NCI-H446 treated with DMSO at 0.1 percent for 48 hours (cell line): Measurements from ENCODE around the gene SETD4.

ENCODE experiments used
- DNase-seq: peaks from one replicate; lab custom pipeline; 2025; lab: John Stamatoyannopoulos, UW

Gene SETD4

DNA sequence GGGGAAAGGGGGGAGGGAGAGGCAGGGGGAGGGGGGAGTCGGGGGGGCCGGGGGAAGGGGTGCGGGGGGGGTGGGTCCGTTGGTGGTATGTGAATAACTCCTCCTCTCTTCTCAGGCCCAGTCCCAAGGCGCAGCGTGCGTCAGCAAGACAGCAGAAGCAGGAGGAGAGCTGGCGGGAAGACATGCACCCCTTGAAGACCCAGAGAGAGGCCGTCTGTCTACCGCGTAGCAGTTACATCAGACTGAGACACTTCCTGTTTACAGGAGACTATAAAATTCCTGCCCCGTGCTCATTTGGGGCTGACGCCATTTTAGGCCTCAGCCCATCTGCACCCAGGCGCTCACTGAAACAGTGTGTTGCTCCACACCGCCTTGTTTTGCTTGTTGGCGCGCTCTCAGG lies 55.3 kb downstream of the SETD4 start:
- peak; percentile 14 for DNase-seq

DNA sequence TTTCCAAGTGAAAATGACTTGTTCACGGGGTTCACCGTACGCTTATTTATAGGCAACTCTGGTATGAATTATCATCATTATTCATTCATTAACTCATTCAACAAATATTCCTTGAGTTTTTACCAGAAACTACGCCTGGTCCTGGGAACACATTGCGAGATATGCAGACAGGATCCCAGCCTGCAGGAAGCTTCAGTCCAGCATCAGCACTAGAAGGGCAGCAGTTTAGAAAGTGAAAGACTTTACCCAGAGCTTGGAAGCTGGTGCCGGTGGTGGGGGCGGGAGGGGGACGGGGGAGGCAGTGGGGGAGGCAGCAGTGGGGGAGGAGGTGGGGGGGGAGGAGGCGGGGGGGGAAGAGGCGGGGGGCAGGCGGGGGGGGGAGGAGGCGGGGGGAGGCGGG lies 55.9 kb downstream of the SETD4 start:
- DNase-seq = no peak

DNA sequence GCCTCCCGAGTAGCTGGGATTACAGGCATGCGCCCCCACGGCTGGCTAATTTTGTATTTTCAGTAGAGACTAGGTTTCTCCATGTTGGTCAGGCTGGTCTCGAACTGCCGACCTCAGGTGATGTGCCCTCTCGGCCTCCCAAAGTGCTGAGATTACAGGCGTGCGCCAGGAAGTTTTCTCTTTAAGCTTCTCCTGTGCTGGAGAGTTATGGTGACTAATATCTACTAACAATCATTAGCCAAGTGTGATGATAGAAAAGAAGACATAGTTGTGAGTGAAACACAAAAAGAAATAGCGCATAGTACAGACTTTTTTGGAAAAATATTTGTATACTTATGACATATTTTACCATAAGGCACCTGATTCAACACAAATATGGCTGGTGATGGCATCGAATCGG lies 56.5 kb downstream of the SETD4 start:
- DNase-seq = no peak

DNA sequence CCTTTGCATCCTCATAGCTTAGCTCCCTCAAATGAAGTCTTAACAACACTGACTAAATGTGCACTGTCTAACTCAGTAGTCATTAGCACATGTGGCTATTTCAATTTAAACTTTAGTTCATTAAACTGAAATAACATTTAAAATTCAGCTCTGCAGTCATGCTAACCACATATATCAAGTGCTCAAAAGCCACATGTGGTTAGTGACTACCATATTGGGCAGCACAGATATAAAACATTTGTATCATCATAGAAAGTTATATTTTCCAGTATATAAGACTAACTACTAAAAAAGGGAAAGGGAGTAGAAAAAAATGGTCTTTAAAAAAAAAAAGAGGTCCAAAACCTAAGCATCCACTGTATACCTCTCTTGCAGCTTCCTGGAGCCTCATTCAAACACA lies 64.1 kb downstream of the SETD4 start:
- no peak for DNase-seq

DNA sequence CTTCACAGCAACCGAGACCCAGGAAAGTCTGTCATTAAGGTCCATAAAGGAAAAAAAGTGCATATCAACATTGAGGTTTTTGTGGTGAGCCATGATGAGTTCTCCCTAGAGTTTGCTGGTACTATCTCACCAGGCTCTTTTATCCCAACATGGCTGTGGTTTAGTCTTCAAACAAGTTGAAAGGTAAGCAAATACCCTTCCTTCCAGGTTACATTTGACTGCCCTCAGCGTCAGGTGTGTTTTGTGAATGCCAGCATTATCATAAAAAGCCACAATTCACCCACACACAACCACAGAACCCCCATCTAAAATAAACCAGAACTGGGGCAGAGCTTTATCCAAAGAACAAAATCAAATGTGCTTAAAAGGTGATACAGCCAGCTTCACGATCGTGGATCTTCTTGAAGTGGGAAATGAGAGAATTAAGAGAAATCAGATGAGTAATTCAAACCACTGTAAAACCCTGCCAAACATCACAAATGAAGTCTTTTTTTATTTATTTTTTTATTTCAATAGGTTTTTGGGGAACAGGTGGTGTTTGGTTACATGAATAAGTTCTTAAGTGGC lies 64.7 kb downstream of the SETD4 start:
- no peak for DNase-seq

DNA sequence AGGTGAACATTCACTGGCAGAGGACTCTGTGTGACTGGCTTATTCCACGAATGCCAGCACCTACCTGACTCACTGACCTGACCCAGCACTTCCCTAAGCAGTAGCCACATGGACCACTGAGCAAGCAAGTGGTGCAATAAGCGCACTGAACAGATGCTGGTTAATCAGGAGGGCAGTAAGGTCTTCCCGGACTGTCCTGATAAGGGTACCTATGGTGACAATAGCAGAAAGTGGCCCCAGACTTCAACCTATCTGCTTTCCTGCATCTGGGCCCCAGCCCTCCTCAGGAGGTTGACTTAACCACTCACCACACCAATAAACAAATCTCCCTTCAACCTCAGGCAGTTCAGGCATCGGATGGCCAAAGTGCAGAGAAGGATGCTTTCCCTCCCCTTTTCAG lies 65.7 kb downstream of the SETD4 start:
- DNase-seq = no peak

DNA sequence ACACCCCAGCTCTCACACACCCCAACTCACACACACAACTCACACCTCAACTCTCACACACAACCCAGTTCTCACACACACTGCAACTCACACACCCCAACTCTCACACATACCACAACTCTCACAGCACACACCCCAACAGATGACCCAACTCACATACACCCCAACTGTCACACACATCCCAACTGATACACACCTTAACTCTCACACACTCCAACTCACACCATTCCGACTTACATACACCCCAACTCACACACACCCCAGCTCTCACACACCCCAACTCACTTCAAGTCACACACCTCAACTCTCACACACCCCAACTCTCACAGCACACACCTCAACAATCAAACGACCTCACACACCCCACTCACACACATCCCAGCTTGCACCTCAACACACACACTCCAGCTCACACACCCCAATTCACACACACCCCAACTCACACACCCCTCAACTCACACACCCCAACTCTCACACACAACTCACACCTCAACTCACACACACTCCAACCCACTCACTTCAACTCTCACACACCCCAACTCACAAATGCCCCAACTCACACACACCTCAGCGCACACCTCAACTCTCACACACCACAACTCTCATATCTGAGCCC lies 66.3 kb downstream of the SETD4 start:
- no peak for DNase-seq

DNA sequence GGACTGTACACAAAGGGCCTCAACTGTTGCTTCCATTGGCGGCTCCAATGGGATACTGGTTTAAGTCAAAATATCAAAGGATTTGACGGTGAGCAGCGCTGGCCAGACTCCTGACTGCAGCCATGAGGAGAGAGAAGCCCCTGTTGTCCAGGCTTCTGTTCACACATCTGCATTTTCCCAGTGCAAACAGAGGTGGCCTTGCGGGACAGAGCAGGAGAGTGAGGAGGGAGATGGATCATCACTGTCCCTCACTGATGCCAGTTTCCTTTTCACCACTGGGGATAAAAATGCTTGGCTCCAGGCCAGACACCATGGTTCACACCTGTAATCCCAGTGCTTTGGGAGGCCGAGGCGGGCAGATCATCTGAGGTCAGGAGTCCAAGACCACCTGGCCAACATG lies 69.2 kb downstream of the SETD4 start:
- no peak for DNase-seq

DNA sequence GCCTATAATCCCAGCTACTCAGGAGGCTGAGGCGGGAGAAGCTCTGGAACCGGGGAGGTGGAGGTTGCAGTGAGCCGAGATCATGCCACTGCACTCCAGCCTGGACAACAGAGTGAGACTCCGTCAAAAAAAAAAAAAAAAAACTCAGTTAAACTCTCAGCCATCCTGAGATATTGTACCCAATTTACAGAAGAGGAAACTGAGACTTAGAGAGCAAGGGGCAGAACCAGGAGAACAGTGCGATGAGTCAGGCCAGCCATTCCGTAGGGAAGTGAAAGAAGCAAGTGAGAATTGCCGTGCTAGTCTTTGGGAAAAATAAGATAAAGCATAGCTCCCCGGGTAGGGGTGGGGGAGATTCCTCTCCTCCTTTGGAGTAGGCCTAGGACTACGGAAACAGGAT lies 69.7 kb downstream of the SETD4 start:
- DNase-seq = no peak

DNA sequence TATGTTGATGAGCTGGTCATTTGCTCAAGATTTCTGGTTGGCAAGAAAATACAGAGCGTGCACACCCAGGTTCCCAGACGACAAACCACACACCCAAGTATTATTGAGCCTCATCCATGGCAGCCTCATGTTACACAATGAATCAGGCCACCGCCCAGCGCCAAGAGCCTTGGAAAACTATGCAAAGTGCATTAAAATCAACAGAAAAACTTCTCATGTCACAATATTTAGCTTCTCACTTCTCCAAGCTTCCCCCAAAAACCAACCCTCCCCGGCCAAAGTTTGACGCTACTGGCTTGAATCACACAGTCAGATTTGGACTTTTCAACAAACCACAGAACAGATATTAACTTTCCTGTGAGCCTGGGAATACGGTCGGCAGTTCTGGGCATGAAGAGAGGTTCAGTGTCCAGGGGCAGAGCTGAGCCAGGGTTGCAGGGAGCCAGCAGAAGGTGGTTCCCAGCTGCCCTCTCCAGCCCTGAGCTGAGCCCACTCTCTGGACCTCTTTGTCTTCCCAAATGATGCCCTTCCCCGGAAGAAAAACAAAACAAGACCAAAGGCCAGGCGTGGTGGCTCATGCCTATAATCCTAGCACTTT lies 71.1 kb downstream of the SETD4 start:
- DNase-seq = no peak

DNA sequence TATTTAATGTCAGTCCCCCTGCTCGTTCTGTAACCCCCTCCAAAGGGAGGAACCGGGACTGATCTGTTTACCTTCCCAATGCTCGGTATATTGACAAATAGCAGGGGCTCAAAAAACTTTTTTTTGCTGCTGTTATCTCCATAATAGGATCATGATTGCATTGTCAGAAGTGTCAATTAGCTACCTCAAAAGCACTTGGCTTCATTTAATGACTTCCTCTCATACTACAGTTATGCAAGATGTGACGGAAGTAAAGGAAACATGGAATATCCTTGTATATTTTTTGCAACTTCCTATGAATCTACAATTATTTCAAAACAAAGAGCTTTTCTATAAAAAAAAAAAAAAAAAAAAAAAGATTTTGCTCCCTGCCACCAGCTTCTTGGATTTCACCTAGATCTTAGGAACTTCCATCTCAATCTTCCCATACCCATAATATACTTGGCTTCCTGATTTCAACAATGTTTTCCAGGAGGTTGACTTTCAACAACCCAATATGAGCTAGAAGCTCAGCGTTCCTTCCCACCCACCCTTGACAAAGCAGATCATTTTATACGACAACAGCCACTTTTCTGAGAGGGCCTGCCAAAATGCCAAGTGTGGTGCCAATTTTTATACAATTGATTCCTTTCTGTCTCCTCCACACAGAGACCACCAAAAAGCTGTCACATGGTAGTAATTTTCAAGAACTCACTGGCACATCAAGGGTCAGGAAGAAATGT lies 71.7 kb downstream of the SETD4 start:
- DNase-seq = no peak

DNA sequence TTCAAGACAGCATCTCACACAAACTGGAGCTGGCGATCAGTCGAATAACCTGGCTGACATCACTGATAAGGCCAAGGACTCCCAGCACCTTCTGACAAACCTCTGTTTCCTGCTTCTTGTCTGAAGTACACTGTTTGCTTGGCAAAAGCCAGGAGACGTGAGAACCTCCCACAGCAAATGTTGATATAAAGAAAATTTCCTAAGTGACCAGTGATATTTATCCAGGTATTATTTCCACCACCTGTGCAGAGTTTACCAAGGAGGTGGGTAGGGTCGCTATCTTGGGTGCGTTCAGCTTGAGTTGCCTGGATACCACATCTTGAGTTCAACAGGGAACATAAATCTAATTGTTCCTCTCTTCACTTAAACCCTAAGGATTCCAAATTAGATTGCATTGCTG lies 72.9 kb downstream of the SETD4 start:
- DNase-seq = no peak

DNA sequence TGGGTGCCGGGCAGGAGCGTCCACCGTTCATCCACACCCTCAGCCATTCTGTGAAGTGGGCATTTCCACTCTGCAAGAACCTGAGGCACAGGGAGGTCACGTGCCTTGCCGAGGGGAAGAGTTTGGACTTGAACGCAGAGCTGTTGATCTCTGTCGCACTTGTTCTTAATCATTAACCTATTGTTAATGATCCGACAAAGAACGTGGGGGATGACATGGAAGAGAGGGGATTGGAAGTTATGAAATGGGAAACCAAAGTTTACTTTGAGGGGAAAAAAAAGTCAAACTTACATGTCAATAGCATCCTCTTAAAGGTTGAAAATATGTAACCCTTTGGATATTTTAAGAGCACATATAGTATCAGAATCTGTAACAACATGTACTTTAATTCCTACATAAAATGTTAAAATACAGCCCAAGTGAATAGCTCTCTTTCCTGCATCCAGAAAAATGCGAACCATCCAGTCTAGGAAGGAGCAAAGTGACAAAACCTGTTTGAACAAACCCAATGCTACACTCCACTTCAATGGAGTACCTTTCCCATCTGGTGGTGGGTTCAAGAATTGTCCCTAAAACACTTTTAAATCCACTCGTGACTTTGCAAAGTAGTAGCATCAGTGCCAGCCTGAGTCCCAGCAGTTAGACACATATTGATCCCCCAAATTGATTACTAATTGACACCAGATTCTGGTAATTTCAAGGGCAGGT lies 75.5 kb downstream of the SETD4 start:
- no peak for DNase-seq
